GM12892 (cell line): ENCODE results near the gene BCL2L12.

Experiments used
- POLR2A ChIP-seq: IDR thresholded peaks from 2 replicates; pipeline ENCODE4 v1.6.1; 2011; ENCODE audit warnings: low read depth, low read length, control low read depth
- POLR2AphosphoS5 ChIP-seq: IDR thresholded peaks from 2 replicates; pipeline ENCODE4 v1.6.1; 2011; ENCODE audit warnings: low read depth, low read length, control low read depth

DNA sequence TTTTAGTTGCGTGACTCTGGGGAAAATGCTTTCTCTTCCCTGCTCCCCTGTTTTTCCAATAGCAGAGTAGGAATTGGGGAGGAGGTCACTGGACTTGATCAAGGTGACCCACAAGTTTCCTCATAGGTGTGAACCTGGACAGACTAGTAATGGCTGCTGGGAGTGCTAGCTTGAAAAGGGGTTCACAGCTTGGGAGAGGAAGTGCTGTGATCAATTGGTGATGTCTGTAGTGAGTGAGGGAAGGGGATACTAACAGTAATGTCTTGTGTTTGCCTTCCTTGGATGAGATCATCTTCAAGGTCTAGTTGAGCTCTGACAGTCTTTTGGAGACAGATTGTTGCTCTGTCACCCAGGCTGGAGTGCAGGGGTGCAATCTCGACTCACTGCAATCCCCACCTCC lies 1.7 kb downstream of the BCL2L12 start:
- TF ChIP-seq POLR2AphosphoS5 = no peak
- no peak for TF ChIP-seq POLR2A
